HG02884 (cell line): ENCODE data around the gene RRAS.

Experiments used
- ATAC-seq: cut with Tn5 transposase; IDR thresholded peaks from one replicate; pipeline ENCODE4 v1.9.1; 2021; ENCODE audit warnings: mild to moderate bottlenecking, moderate library complexity; ENCODE audit not compliant: unreplicated experiment

The RRAS gene

GRCh38 chr19:49655570-49656455, 15.9 kb upstream of the RRAS start:
- ATAC-seq, result no peak

- no peak for ATAC-seq
Measured at GRCh38 chr19:49654581-49654980, 14.6 kb upstream of the RRAS start.

- no peak for ATAC-seq
Measured at GRCh38 chr19:49653466-49653806, 13.5 kb upstream of the RRAS start.

GRCh38 chr19:49652551-49653465, 12.9 kb upstream of the RRAS start:
- ATAC-seq, result no peak

GRCh38 chr19:49651820-49652550, 12.0 kb upstream of the RRAS start:
- no peak for ATAC-seq

- ATAC-seq, result no peak
Measured at GRCh38 chr19:49651029-49651819, 11.3 kb upstream of the RRAS start.

GRCh38 chr19:49646586-49646985, 6.6 kb upstream of the RRAS start:
- no peak for ATAC-seq

GRCh38 chr19:49645995-49646394, 6.1 kb upstream of the RRAS start:
- no peak for ATAC-seq

- no peak for ATAC-seq
Measured at GRCh38 chr19:49645592-49645991, 5.6 kb upstream of the RRAS start.

GRCh38 chr19:49643466-49643865, 3.5 kb upstream of the RRAS start:
- no peak for ATAC-seq

- no peak for ATAC-seq
Measured at GRCh38 chr19:49642492-49643035, 2.6 kb upstream of the RRAS start.

GRCh38 chr19:49641688-49642491, 1.9 kb upstream of the RRAS start, which contains the start of gene SCAF1:
SCAF1 (plus strand) TSS chr19:49642209; CDS start chr19:49645027, 2,818 bp downstream.
- peak; percentile 45 for ATAC-seq

- no peak for ATAC-seq
Measured at GRCh38 chr19:49639401-49640112, 386 bp downstream of the RRAS start.

- no peak for ATAC-seq
Measured at GRCh38 chr19:49637821-49638738, 1.9 kb downstream of the RRAS start.

- ATAC-seq, result no peak
Measured at GRCh38 chr19:49636233-49636932, 3.6 kb downstream of the RRAS start.

GRCh38 chr19:49635530-49636232, 4.3 kb downstream of the RRAS start:
- ATAC-seq, result no peak
